Measurements from ENCODE around the gene BMP5. TPM values are rescaled to one million over a fixed set of nuclear protein-coding genes. Genes with fewer than 3 reads are reported as not detected.

The BMP5 gene
- total RNA-seq: not detected
- not detected for polyA plus RNA-seq (2013, experiment 1 of 2)
- 0.19 TPM for polyA plus RNA-seq (2013, experiment 2 of 2)
- total RNA-seq: 0 to 0.09 (median 0) reads per million in 172 experiments

- no peak for TF ChIP-seq CTCF (IDR thresholded peaks at IDR 0.05)
- Histone ChIP-seq H3K4me1 (ENCODE audit: insufficient read depth, low read length) (no peaks in the 10 kb centered on the region), H3K4me3 (ENCODE audit: low read length) (no peak within 1 kb of the TSS), H3K36me3 (ENCODE audit: insufficient read depth, low read length) (no peaks in the 10 kb centered on the region), H3K9me3 (ENCODE audit: control insufficient read depth in 1 of 2, insufficient read depth in 1 of 2, low read length in 2 of 2) (no peaks in the 10 kb centered on the region), H3K27ac (ENCODE audit: low read depth in 1 of 2, low read length in 2 of 2) (no peak within 1 kb of the TSS), H3K27me3 (ENCODE audit: control insufficient read depth in 1 of 2, insufficient read depth in 2 of 2, low read length in 2 of 2) (no peaks in the 10 kb centered on the region)
- H3K4me3 Mint-ChIP-seq: no peak within 1 kb of the TSS
- H3K27me3 Mint-ChIP-seq: no peaks in the 10 kb centered on the region
- CTCF ChIA-PET: no interaction called here
- H3K27ac Mint-ChIP-seq: no peak within 1 kb of the TSS
- no peaks in the 10 kb centered on the region for H3K9me3 Mint-ChIP-seq
- ATAC-seq (ENCODE audit: poor library complexity): no peak
- no peaks in the 10 kb centered on the region for H3K36me3 Mint-ChIP-seq (ENCODE audit: low read depth)
- no peak for DNase-seq
- POLR2A ChIA-PET: no interaction called here
- no peaks in the 10 kb centered on the region for H3K4me1 Mint-ChIP-seq (ENCODE audit: low read depth)
- intact Hi-C loops (cut with DNase I, micrococcal nuclease): no loop called here
Observed at GRCh38 chr6:55875400-55875799, at the start of gene BMP5. TSS of gene BMP5 (minus strand) at chr6:55875590. CDS start at chr6:55874865, 725 bp downstream.

GRCh38 chr6:55922406-55922805 lies 47.0 kb upstream of the BMP5 start:
- CTCF ChIA-PET: no interaction called here
- POLR2A ChIA-PET: no interaction called here
- no peak for DNase-seq
- ATAC-seq (ENCODE audit: poor library complexity): no peak
- H3K27ac Mint-ChIP-seq: no peak overlapping the region
- no peak overlapping the region for H3K4me3 Mint-ChIP-seq
- intact Hi-C loops (cut with DNase I, micrococcal nuclease): no loop called here
- H3K4me3 ChIP-seq (ENCODE audit: low read length): no peak overlapping the region
- no peaks in the 10 kb centered on the region for H3K36me3 Mint-ChIP-seq (ENCODE audit: low read depth)
- H3K4me1 Mint-ChIP-seq (ENCODE audit: low read depth): no peaks in the 10 kb centered on the region
- TF ChIP-seq CTCF (IDR thresholded peaks at IDR 0.05): no peak
- H3K36me3 ChIP-seq (ENCODE audit: insufficient read depth, low read length): no peaks in the 10 kb centered on the region
- no peaks in the 10 kb centered on the region for H3K27me3 ChIP-seq (ENCODE audit: control insufficient read depth in 1 of 2, insufficient read depth in 2 of 2, low read length in 2 of 2)
- H3K9me3 Mint-ChIP-seq: peaks cover 14% of the 10 kb centered on the region
- peaks cover 4 to 5% of the 10 kb centered on the region in 2 experiments for H3K9me3 ChIP-seq (ENCODE audit: control insufficient read depth in 1 of 2, insufficient read depth in 1 of 2, low read length in 2 of 2)
- no peak overlapping the region for H3K27ac ChIP-seq (ENCODE audit: low read depth in 1 of 2, low read length in 2 of 2)
- H3K27me3 Mint-ChIP-seq: no peaks in the 10 kb centered on the region
- H3K4me1 ChIP-seq (ENCODE audit: insufficient read depth, low read length): no peaks in the 10 kb centered on the region

GRCh38 chr6:55919716-55920308 lies 44.4 kb upstream of the BMP5 start:
- H3K4me3 ChIP-seq (ENCODE audit: low read length): no peak overlapping the region
- ATAC-seq (ENCODE audit: poor library complexity) (no peak), DNase-seq (no peak)
- H3K9me3 ChIP-seq (ENCODE audit: control insufficient read depth in 1 of 2, insufficient read depth in 1 of 2, low read length in 2 of 2): peaks cover 0 to 5% of the 10 kb centered on the region in 2 experiments
- no peaks in the 10 kb centered on the region for H3K4me1 ChIP-seq (ENCODE audit: insufficient read depth, low read length)
- no peaks in the 10 kb centered on the region for H3K27me3 Mint-ChIP-seq
- H3K4me3 Mint-ChIP-seq: no peak overlapping the region
- peaks cover 12% of the 10 kb centered on the region for H3K9me3 Mint-ChIP-seq
- no peaks in the 10 kb centered on the region for H3K36me3 Mint-ChIP-seq (ENCODE audit: low read depth)
- H3K27ac Mint-ChIP-seq: no peak overlapping the region
- ChIA-PET POLR2A (no interaction called here), CTCF (no interaction called here)
- no peaks in the 10 kb centered on the region for H3K4me1 Mint-ChIP-seq (ENCODE audit: low read depth)
- intact Hi-C loops (cut with DNase I, micrococcal nuclease): no loop called here
- H3K27me3 ChIP-seq (ENCODE audit: control insufficient read depth in 1 of 2, insufficient read depth in 2 of 2, low read length in 2 of 2): no peaks in the 10 kb centered on the region
- no peaks in the 10 kb centered on the region for H3K36me3 ChIP-seq (ENCODE audit: insufficient read depth, low read length)
- no peak overlapping the region for H3K27ac ChIP-seq (ENCODE audit: low read depth in 1 of 2, low read length in 2 of 2)
- no peak for TF ChIP-seq CTCF (IDR thresholded peaks at IDR 0.05)

Measured in CD4-positive, alpha-beta T cell (primary cell).